Measurements from ENCODE around the gene MEGF6. TPM values are rescaled to one million over a fixed set of nuclear protein-coding genes. Genes with fewer than 3 reads are reported as not detected.

The MEGF6 gene
- total RNA-seq, 2 donors from 2014 or later, result 22.4 to 24.9 TPM

DNA sequence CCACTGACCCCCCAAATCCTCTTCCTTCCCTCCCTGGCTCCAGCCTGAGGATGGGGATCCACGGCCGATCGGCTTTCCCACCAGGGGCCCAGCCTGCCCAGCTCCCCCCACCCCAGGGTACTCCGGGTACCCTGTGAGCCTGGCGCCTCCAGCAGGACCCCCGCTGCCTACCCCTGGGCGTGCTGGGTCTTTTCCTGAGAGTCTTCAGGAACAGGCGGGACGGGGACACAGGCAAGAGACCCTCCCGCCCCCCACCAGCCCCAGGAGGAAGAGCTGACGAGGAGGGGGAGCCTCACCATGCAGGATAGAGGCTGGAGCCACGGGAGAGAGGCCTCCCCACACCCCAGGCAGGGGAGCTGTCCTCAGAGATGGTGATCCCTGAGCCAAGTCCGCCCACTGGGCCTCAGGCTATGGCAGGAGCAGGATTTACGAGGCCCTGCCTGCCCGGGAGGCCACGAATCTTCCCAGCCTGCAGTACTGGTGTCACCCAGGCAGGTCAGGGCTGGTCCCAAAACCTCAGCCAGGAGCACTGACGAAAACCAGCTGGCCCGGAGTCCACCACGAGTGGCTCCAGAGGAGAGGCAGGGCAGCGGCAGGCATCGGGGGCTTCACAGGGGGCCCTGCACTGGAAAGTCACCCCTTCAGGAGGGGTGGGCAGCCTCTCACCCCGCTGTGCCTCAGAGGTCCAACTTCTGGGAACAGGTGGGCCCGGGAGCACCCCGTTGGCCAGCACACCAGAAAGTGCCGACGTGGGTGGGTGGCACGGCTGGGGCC is 58.0 kb downstream of the MEGF6 start:
- Histone ChIP-seq H3K36me3 (replicated peaks in 1 of 2; ENCODE audit: insufficient read depth in 1 of 2, low read depth in 2 of 2) (no peaks in the 10 kb centered on the region), H3K27ac (no peak overlapping the region), H3K4me3 (no peak overlapping the region), H3K4me1 (peaks cover 3% of the 10 kb centered on the region), H3K27me3 (no peaks in the 10 kb centered on the region), H3K9me3 (no peaks in the 10 kb centered on the region)
- intact Hi-C loops (cut with DNase I), result no loop called here
- no peak for DNase-seq
- TF ChIP-seq, protein P1, sequence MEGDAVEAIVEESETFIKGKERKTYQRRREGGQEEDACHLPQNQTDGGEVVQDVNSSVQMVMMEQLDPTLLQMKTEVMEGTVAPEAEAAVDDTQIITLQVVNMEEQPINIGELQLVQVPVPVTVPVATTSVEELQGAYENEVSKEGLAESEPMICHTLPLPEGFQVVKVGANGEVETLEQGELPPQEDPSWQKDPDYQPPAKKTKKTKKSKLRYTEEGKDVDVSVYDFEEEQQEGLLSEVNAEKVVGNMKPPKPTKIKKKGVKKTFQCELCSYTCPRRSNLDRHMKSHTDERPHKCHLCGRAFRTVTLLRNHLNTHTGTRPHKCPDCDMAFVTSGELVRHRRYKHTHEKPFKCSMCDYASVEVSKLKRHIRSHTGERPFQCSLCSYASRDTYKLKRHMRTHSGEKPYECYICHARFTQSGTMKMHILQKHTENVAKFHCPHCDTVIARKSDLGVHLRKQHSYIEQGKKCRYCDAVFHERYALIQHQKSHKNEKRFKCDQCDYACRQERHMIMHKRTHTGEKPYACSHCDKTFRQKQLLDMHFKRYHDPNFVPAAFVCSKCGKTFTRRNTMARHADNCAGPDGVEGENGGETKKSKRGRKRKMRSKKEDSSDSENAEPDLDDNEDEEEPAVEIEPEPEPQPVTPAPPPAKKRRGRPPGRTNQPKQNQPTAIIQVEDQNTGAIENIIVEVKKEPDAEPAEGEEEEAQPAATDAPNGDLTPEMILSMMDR (IDR thresholded peaks at IDR 0.05), result no peak
- no peak for TF ChIP-seq POLR2A (IDR thresholded peaks at IDR 0.05)
- no peak for ATAC-seq
- WGBS, 2 donors, result 74 to 80% methylated on average over 11 to 24 of the region's 27 CpGs

DNA sequence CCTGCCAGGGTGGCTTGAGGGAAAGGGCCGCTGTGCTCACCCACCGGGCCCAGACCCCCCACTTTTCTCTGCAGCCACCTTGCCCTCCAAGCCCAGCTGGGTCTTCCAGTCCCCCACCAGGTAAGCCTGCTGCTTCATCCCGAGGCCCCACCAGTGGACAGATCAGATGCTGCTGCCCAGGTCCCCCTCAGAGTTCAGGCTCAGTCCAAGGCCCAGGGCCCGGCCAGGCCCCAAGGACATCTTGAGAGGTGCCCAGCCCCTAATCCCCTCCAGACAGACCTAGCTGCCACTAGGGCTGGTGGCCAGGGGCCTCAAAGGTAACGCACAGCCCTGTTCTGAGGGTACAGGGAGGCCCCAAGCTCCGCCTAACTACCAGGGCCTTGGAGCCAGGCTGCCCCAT is 58.6 kb downstream of the MEGF6 start:
- H3K36me3 ChIP-seq (replicated peaks in 1 of 2; ENCODE audit: insufficient read depth in 1 of 2, low read depth in 2 of 2), result no peaks in the 10 kb centered on the region
- WGBS, 2 donors, result 80 to 87% methylated on average over 4 to 6 of the region's 6 CpGs
- no peak for ATAC-seq
- H3K27me3 ChIP-seq, result no peaks in the 10 kb centered on the region
- TF ChIP-seq, protein P1 (IDR thresholded peaks at IDR 0.05), result no peak
- no peak for TF ChIP-seq POLR2A (IDR thresholded peaks at IDR 0.05)
- H3K4me3 ChIP-seq, result no peak overlapping the region
- intact Hi-C loops (cut with DNase I), result no loop called here
- H3K9me3 ChIP-seq, result no peaks in the 10 kb centered on the region
- DNase-seq, result no peak
- H3K4me1 ChIP-seq, result peaks cover 9% of the 10 kb centered on the region
- no peak overlapping the region for H3K27ac ChIP-seq

DNA sequence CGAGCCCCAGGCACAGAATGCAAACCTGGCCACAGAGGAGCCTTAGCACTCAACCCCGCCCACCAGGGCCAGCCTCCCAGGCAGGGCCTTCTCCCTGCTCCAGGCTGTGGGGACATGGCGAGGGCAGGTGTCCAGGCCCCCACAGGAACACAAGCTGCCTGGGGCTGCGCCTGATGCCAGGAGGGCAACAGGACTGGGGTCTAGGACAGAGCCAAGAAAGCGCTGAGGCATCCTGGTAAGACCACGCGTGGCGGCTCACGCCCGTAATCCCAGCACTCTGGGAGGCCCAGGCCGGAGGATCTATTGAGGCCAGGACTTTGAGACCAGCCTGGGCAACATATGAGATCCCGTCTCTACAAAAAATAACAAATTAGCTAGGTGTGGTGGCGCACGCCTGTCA is 59.1 kb downstream of the MEGF6 start:
- H3K4me3 ChIP-seq, result no peak overlapping the region
- DNase-seq (no peak), ATAC-seq (no peak)
- H3K27ac ChIP-seq, result no peak overlapping the region
- H3K9me3 ChIP-seq, result no peaks in the 10 kb centered on the region
- TF ChIP-seq POLR2A (IDR thresholded peaks at IDR 0.05), result no peak
- TF ChIP-seq, protein P1 (IDR thresholded peaks at IDR 0.05), result no peak
- peaks cover 12% of the 10 kb centered on the region for H3K4me1 ChIP-seq
- no peaks in the 10 kb centered on the region for H3K27me3 ChIP-seq
- intact Hi-C loops (cut with DNase I), result no loop called here
- H3K36me3 ChIP-seq (replicated peaks in 1 of 2; ENCODE audit: insufficient read depth in 1 of 2, low read depth in 2 of 2), result no peaks in the 10 kb centered on the region
- WGBS, 2 donors, result 92 to 94% methylated on average over 3 to 12 of the region's 14 CpGs

DNA sequence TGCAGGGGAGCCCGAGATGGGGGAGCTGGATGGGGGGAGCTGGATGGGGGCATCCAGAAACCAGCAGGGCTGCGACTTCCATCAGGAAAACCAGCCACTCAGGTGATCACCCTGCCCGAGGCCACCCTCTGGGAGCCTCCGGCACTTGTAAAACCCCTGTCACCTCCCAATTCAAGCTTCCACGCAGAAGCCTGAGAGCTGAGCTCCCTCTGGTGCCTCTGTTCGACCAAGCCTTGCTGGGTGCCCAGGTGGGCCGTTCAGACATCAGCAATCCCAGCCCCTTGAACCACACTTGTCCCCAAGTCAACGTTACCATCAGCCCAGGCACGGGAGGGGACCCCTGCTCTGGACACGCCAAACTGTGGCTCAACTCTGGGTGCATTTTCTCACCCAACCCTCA is 59.6 kb downstream of the MEGF6 start:
- Histone ChIP-seq H3K9me3 (no peaks in the 10 kb centered on the region), H3K4me3 (no peak overlapping the region), H3K36me3 (replicated peaks in 1 of 2; ENCODE audit: insufficient read depth in 1 of 2, low read depth in 2 of 2) (no peaks in the 10 kb centered on the region), H3K27ac (no peak overlapping the region), H3K4me1 (peaks cover 12% of the 10 kb centered on the region), H3K27me3 (no peaks in the 10 kb centered on the region)
- no peak for TF ChIP-seq POLR2A (IDR thresholded peaks at IDR 0.05)
- WGBS, 2 donors, result 44 to 63% methylated on average over 2 to 10 of the region's 10 CpGs
- no peak for ATAC-seq
- DNase-seq, result no peak
- intact Hi-C loops (cut with DNase I), result no loop called here

DNA sequence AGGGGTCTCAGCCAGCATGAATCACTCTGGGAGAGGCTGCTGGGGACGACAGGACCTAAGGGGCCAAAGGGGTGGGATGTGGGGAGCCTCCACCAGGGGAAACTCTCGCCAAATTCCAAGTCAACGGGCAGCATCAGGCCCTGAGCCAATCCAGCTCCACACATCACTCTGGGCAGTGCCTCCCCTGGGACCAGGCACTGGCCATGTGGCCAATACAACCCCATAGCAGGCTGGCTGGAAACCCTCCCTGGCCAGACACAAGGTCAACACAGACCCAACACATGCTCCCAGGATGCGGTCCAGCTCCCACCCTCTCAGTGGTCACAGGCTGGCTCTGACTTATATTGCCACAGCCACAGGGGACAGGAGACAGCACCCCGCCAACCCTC is 60.0 kb downstream of the MEGF6 start:
- no peaks in the 10 kb centered on the region for H3K27me3 ChIP-seq
- intact Hi-C loops (cut with DNase I), result no loop called here
- ATAC-seq, result no peak
- 81% methylated on average over 3 of the region's 5 CpGs; no CpG with 5 or more reads in 1 of the 2 donors for WGBS, 2 donors
- no peaks in the 10 kb centered on the region for H3K9me3 ChIP-seq
- no peak overlapping the region for H3K27ac ChIP-seq
- H3K4me1 ChIP-seq, result peaks cover 12% of the 10 kb centered on the region
- TF ChIP-seq, protein P1 (IDR thresholded peaks at IDR 0.05), result no peak
- no peak for TF ChIP-seq POLR2A (IDR thresholded peaks at IDR 0.05)
- DNase-seq, result no peak
- H3K36me3 ChIP-seq (replicated peaks in 1 of 2; ENCODE audit: insufficient read depth in 1 of 2, low read depth in 2 of 2), result no peaks in the 10 kb centered on the region
- H3K4me3 ChIP-seq, result no peak overlapping the region

Data from body of pancreas (tissue), 4 donors.